Spinal cord (tissue), 10 donors: ENCODE data around the gene CYRIA. TPM values are rescaled to one million over a fixed set of nuclear protein-coding genes. Genes with fewer than 3 reads are reported as not detected.
A peak's percentile ranks its signal among the peaks of the same experiment; 100 is the strongest.

Source experiments
- DNase-seq, 6 donors: peaks; one replicate each; pipeline versions ENCODE4 v3.0.0 to v3.0.0-alpha.2; 2013 to 2015; ENCODE audit warnings: low spot score in 6 of 6, low read depth in 4 of 6
- H3K27ac ChIP-seq: one replicate; pipeline ENCODE4 v1.5.1; 2013; ENCODE audit warnings: low read depth, low read length, control low read depth
- H3K27me3 ChIP-seq: one replicate; pipeline ENCODE4 v1.6.1; 2013; ENCODE audit warnings: low read length; ENCODE audit not compliant: control insufficient read depth, insufficient read depth
- H3K36me3 ChIP-seq: one replicate; pipeline ENCODE4 v1.6.1; 2013; ENCODE audit warnings: low read length; ENCODE audit not compliant: control insufficient read depth, insufficient read depth
- H3K4me1 ChIP-seq: one replicate; pipeline ENCODE4 v1.6.1; 2013; ENCODE audit warnings: low read length; ENCODE audit not compliant: control insufficient read depth, insufficient read depth
- H3K4me3 ChIP-seq: one replicate; pipeline ENCODE4 v1.5.1; 2013; ENCODE audit warnings: low read depth, low read length, control low read depth
- H3K9me3 ChIP-seq: one replicate; pipeline ENCODE4 v1.6.1; 2013; ENCODE audit warnings: low read length; ENCODE audit not compliant: control insufficient read depth, insufficient read depth
- WGBS: methylation state at CpG from one replicate; pipeline ENCODE4 v1.1.5; 2013; ENCODE audit warnings: missing lambda C conversion rate; ENCODE audit not compliant: insufficient coverage; 5-methylcytosine and 5-hydroxymethylcytosine counted together
- polyA plus RNA-seq, 2 donors: library from polyadenylated mRNA; unstranded; fragments of 120-200 nt; gene quantifications; one replicate each; pipeline ENCODE4 v1.2.1, GENCODE V29; 2013; ENCODE audit not compliant: insufficient read length in 2 of 2
- total RNA-seq, 2 donors: library from RNA; depleted of rRNA in 1 of 2; stranded (reverse); fragments of 120-200 nt in 1 of 2; fragments of >200 nt in 1 of 2; gene quantifications; one replicate each; pipeline versions ENCODE4 v1.2.3 to v1.2.4, GENCODE V29; 2013 to 2014
- donor health status: healthy.

CYRIA gene
- total and polyA plus RNA-seq, 4 donors: 18.0 to 44.8 (median 40.0) TPM

- DNase-seq: no peak
- Histone ChIP-seq H3K27me3 (no peaks in the 10 kb centered on the region), H3K4me3 (no peak overlapping the region), H3K9me3 (no peaks in the 10 kb centered on the region), H3K36me3 (peaks cover 3% of the 10 kb centered on the region), H3K27ac (no peak overlapping the region), H3K4me1 (peaks cover 11% of the 10 kb centered on the region)
- 90% methylated on average over 1 of the region's 7 CpGs for WGBS
These were observed 20.5 kb downstream of the CYRIA start for GRCh38 chr2:16645088-16645487.

DNA sequence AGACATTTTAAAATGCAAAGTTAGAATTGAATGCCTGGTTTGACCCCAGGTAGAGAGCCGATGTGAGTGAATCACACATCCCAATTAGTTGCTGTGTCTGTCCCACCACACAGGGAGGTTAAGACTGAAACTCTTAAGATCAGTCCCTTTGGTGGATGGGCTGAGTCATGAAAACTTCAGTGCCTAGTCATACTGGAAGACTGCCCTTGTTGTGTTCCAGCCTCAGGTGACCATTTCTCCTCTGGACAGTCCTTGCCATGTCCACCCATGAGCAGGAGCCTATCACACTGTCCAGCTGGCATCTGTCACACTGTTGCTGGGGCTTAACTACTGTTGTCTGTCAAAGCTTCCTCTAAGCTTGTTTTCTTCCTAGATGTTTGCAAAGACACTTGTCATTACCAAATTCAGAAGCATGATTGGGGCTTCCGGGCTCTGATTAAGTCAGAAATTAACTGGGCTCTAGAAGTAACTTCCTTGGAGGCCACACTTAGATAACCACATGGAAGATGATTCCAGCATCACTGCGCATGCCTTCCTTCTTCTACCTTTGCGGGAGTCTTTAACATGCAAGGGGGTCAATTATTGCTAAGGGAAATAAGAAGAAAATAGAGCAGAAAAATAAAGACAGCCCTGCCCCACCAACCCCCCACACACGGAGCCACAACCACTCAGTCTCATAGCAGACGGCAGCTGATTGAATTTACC lies 21.3 kb downstream of the CYRIA start:
- Histone ChIP-seq H3K4me1 (peaks cover 14% of the 10 kb centered on the region), H3K27ac (no peak overlapping the region), H3K4me3 (no peak overlapping the region), H3K27me3 (no peaks in the 10 kb centered on the region), H3K9me3 (no peaks in the 10 kb centered on the region), H3K36me3 (peaks cover 3% of the 10 kb centered on the region)
- no peak for DNase-seq
- 100% methylated on average over 2 of the region's 6 CpGs for WGBS

GRCh38 chr2:16643099-16643498 lies 22.5 kb downstream of the CYRIA start:
- 12% methylated on average over 2 of the region's 2 CpGs for WGBS
- no peaks in the 10 kb centered on the region for H3K9me3 ChIP-seq
- H3K27me3 ChIP-seq: no peaks in the 10 kb centered on the region
- no peak for DNase-seq
- peaks cover 6% of the 10 kb centered on the region for H3K36me3 ChIP-seq
- no peak overlapping the region for H3K4me3 ChIP-seq
- peaks cover 17% of the 10 kb centered on the region for H3K4me1 ChIP-seq
- no peak overlapping the region for H3K27ac ChIP-seq

DNA sequence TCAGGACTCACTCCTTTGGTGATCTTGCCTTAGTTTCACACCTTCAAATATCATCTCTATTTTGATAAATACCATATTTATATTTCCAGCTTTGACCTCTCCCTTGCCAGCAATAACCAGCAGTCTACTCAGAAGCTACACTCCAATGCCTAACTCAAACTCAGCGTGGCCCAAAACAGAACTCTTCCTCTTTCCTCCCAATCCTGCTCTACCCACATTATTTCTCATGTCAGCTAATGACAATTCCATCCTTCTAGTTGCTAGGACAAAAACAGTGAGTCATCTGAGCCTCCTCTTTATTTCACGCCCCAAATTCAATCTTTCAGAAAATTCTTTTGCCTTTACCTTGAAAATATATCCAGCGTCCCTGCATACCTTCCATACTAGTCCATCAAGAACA lies 23.5 kb downstream of the CYRIA start:
- Histone ChIP-seq H3K27ac (no peak overlapping the region), H3K27me3 (no peaks in the 10 kb centered on the region), H3K4me1 (peaks cover 17% of the 10 kb centered on the region), H3K9me3 (no peaks in the 10 kb centered on the region), H3K4me3 (no peak overlapping the region), H3K36me3 (peaks cover 6% of the 10 kb centered on the region)
- DNase-seq: no peak
- WGBS: 89% methylated on average over 3 of the region's 3 CpGs

DNA sequence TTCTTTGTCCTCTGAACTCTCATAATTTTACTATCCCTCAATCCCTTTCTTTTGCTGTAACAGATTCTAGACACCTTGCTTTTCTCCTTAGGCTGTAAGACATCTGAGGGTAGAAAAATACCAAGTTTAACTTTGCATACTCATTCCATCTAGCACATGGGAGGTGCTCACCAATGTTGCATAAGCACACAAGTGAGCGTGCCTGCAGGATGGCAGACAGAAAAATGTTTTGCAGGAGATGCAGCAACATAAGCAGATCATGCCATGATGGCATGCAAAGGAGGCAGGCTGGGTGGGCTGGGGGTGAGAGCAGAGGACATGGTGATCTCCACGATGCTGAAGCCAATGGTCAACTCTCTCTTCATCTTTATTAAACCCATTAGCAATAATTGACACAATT lies 24.1 kb downstream of the CYRIA start:
- Histone ChIP-seq H3K27me3 (no peaks in the 10 kb centered on the region), H3K27ac (no peak overlapping the region), H3K4me1 (peaks cover 18% of the 10 kb centered on the region), H3K9me3 (no peaks in the 10 kb centered on the region), H3K4me3 (no peak overlapping the region), H3K36me3 (peaks cover 6% of the 10 kb centered on the region)
- DNase-seq: no peak
- WGBS: 100% methylated on average over 1 of the region's 2 CpGs

- Histone ChIP-seq H3K4me3 (no peak overlapping the region), H3K4me1 (peaks cover 24% of the 10 kb centered on the region), H3K9me3 (no peaks in the 10 kb centered on the region), H3K27me3 (no peaks in the 10 kb centered on the region), H3K27ac (no peak overlapping the region), H3K36me3 (peaks cover 6% of the 10 kb centered on the region)
- peak in 1 of 6 donors; percentile 14 for DNase-seq
- 56% methylated on average over 4 of the region's 5 CpGs for WGBS
These were observed 24.8 kb downstream of the CYRIA start for GRCh38 chr2:16640867-16641266.

GRCh38 chr2:16640001-16640700 lies 25.5 kb downstream of the CYRIA start:
- Histone ChIP-seq H3K4me3 (no peak overlapping the region), H3K36me3 (peaks cover 6% of the 10 kb centered on the region), H3K9me3 (no peaks in the 10 kb centered on the region), H3K27ac (no peak overlapping the region), H3K27me3 (no peaks in the 10 kb centered on the region), H3K4me1 (peaks cover 27% of the 10 kb centered on the region)
- whole genome bisulfite sequencing: 58% methylated on average over 9 of the region's 9 CpGs
- peak in 2 of 6 donors; percentile 81 to 87 for DNase-seq

DNA sequence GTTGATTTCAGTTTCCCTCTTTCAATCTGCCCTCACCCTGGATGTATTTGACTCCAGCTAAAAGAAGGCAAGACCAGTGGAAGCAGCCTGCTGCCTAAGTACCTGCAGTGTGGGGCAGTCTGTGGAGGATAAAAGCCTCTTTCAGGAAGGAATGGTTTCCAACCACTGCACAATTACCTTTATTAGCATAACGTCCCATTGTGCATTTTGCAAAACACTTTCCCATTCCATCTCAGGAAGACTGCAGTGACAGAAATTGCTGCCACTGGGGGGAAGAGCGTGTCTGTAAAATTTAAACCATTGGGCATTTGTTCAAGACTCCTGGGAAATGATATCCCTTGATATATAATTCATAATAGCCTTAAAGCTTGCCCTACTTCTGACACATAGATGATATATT lies 26.2 kb downstream of the CYRIA start:
- H3K36me3 ChIP-seq: peaks cover 6% of the 10 kb centered on the region
- no CpG with 5 or more reads among the region's 2 CpGs for WGBS
- no peak overlapping the region for H3K27ac ChIP-seq
- no peaks in the 10 kb centered on the region for H3K9me3 ChIP-seq
- H3K27me3 ChIP-seq: no peaks in the 10 kb centered on the region
- DNase-seq: peak in 2 of 6 donors; percentile 75 to 83
- H3K4me1 ChIP-seq: peaks cover 27% of the 10 kb centered on the region
- H3K4me3 ChIP-seq: no peak overlapping the region

GRCh38 chr2:16638946-16639345 lies 26.7 kb downstream of the CYRIA start:
- peaks cover 6% of the 10 kb centered on the region for H3K36me3 ChIP-seq
- H3K4me1 ChIP-seq: peaks cover 27% of the 10 kb centered on the region
- no peak overlapping the region for H3K4me3 ChIP-seq
- WGBS: no CpG with 5 or more reads among the region's 8 CpGs
- H3K27me3 ChIP-seq: no peaks in the 10 kb centered on the region
- H3K9me3 ChIP-seq: no peaks in the 10 kb centered on the region
- DNase-seq: peak in 2 of 6 donors; percentile 38 to 83
- no peak overlapping the region for H3K27ac ChIP-seq

DNA sequence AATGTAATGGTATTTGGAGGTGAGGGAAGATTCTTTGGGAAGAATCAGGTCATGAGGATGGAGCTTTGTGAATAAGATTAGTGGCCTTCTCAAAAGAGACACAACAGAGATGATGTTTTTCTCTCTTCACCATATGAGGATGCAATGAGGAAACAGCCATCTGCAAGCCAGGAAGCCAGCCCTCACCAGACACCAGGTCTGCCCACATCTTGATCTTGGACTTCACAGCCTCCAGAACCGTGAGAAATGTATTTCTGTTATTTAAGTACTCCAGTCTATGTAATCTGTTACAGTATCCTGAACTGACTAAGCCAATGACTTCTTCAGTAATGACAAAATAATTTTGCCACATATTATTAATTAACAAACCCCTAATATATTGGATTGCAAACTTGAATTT lies 28.3 kb downstream of the CYRIA start:
- Histone ChIP-seq H3K9me3 (no peaks in the 10 kb centered on the region), H3K27me3 (no peaks in the 10 kb centered on the region), H3K4me1 (peaks cover 30% of the 10 kb centered on the region), H3K36me3 (peaks cover 6% of the 10 kb centered on the region), H3K27ac (no peak overlapping the region), H3K4me3 (no peak overlapping the region)
- no peak for DNase-seq
- no CpG with 5 or more reads among the region's 1 CpG for WGBS
